K562 (cell line): Measurements from ENCODE around the gene TUBGCP6. TPM values are rescaled to one million over a fixed set of nuclear protein-coding genes. Genes with fewer than 3 reads are reported as not detected.

ENCODE experiments used
- ATF1 ChIP-seq, 2 experiments: fragments of 450-650 bp in 1 of 2; IDR thresholded peaks; 2 replicates each; pipeline ENCODE4 v1.6.1; 2016; ENCODE audit warnings: missing compliant biosample characterization in 1 of 2, missing genetic modification characterization in 1 of 2
- CTCF ChIP-seq, 3 experiments: IDR thresholded peaks in 2 of 3; conservative IDR thresholded peaks in 1 of 3; 2 replicates each; pipeline ENCODE4 v1.5.1; 2011 to 2012; ENCODE audit warnings: low read length in 3 of 3, mild to moderate bottlenecking in 3 of 3, control low read depth in 2 of 3, improper control_type of control experiment in 1 of 3, inconsistent platforms in 1 of 3, low read depth in 1 of 3, mixed read lengths in 1 of 3, moderate library complexity in 1 of 3; ENCODE audit not compliant: insufficient read depth in 2 of 3
- CXXC5 ChIP-seq: fragments of 250-450 bp; sonication (Bioruptor Pico); IDR thresholded peaks from 2 replicates; pipeline ENCODE4 v1.8.0; 2022; ENCODE audit warnings: inconsistent platforms, mild to moderate bottlenecking, moderate library complexity
- FIP1L1 ChIP-seq: fragments of 200-400 bp; formaldehyde crosslinking; IDR thresholded peaks from 2 replicates; pipeline ENCODE4 v1.6.1; 2018; ENCODE audit warnings: mild to moderate bottlenecking, low read depth, low read length; ENCODE audit not compliant: poor library complexity, severe bottlenecking
- GTF2A2 ChIP-seq: IDR thresholded peaks from 2 replicates; pipeline ENCODE4 v1.6.1; 2016; ENCODE audit warnings: mild to moderate bottlenecking, missing genetic modification characterization, missing compliant biosample characterization
- JUND ChIP-seq, 2 experiments: IDR thresholded peaks; 2 replicates in 1 of 2; 3 replicates in 1 of 2; pipeline ENCODE4 v1.6.1; 2011; ENCODE audit warnings: borderline replicate concordance in 2 of 2, low read depth in 2 of 2, low read length in 2 of 2, improper control_type of control experiment in 1 of 2, missing biosample characterization in 1 of 2, missing genetic modification characterization in 1 of 2, missing genetic modification reagents in 1 of 2
- KDM2B ChIP-seq: fragments of 250-450 bp; sonication (Bioruptor Pico); IDR thresholded peaks from 2 replicates; pipeline ENCODE4 v1.8.0; 2021; ENCODE audit warnings: mild to moderate bottlenecking, moderate library complexity
- MAX ChIP-seq: sonication (generic); formaldehyde crosslinking; IDR thresholded peaks from 2 replicates; pipeline ENCODE4 v1.9.0; 2022; ENCODE audit warnings: mild to moderate bottlenecking, missing genetic modification reagents
- MTA3 ChIP-seq: fragments of 450-650 bp; formaldehyde crosslinking; IDR thresholded peaks from 2 replicates; pipeline ENCODE4 v1.6.1; 2017; ENCODE audit warnings: mild to moderate bottlenecking, borderline replicate concordance
- NFIC ChIP-seq: fragments of 450-650 bp; IDR thresholded peaks from 2 replicates; pipeline ENCODE4 v1.6.1; 2017; ENCODE audit warnings: mild to moderate bottlenecking, inconsistent platforms
- POLR2AphosphoS5 ChIP-seq: IDR thresholded peaks from 2 replicates; pipeline ENCODE4 v1.6.1; 2011; ENCODE audit warnings: mild to moderate bottlenecking, low read depth, low read length, moderate library complexity; ENCODE audit not compliant: control insufficient read depth, insufficient read depth
- POU5F1 ChIP-seq: fragments of 150-350 bp; IDR thresholded peaks from 2 replicates; pipeline ENCODE4 v1.6.1; 2014; ENCODE audit warnings: borderline replicate concordance, low read length, low read depth, mild to moderate bottlenecking; ENCODE audit not compliant: partially characterized antibody
- PRDM10 ChIP-seq: fragments of 450-650 bp; IDR thresholded peaks from 2 replicates; pipeline ENCODE4 v1.6.1; 2018; ENCODE audit not compliant: partially characterized antibody
- TEAD4 ChIP-seq, 2 experiments: sonication (generic) in 1 of 2; formaldehyde crosslinking in 1 of 2; IDR thresholded peaks; 2 replicates each; pipeline versions ENCODE4 v1.6.1 to v1.8.0; 2012 to 2022; ENCODE audit warnings: borderline replicate concordance in 1 of 2, inconsistent platforms in 1 of 2, low read length in 1 of 2, mild to moderate bottlenecking in 1 of 2, missing genetic modification reagents in 1 of 2
- VEZF1 ChIP-seq: fragments of 200-800 bp; sonication (Bioruptor generic); IDR thresholded peaks from 2 replicates; pipeline ENCODE4 v1.6.1; 2017; ENCODE audit warnings: missing genetic modification characterization, missing compliant biosample characterization
- ZBTB9 ChIP-seq: fragments of 450-650 bp; formaldehyde crosslinking; IDR thresholded peaks from 2 replicates; pipeline ENCODE4 v1.4.0; 2020; ENCODE audit warnings: mild to moderate bottlenecking, moderate library complexity
- polyA plus RNA-seq, 8 experiments: library from polyadenylated mRNA; depleted of rRNA in 4 of 8; stranded (reverse) in 5 of 8; unstranded in 3 of 8; fragments of >200 nt; fragmentation: Nextera tagmentation in 2 of 8; fragmentation: Illumina TruSeq in 1 of 8; extraction: Ambion mirVana in 2 of 8; extraction: Trizol in 1 of 8; gene quantifications; 2 replicates each; pipeline versions ENCODE4 v1.2.1 to v1.2.3, GENCODE V29; 2011 to 2014; ENCODE audit warnings: inconsistent platforms in 1 of 8, missing spikeins in 1 of 8
- total RNA-seq, 7 experiments: library from RNA; depleted of rRNA in 6 of 7; stranded (reverse); fragments of >200 nt in 6 of 7; fragmentation: Illumina TruSeq in 2 of 7; extraction: Trizol in 2 of 7; gene quantifications; 2 replicates each; pipeline versions ENCODE4 v1.2.1 to v1.2.3, GENCODE V29; 2011 to 2021; ENCODE audit warnings: low replicate concordance in 1 of 7

The TUBGCP6 gene
- total and polyA plus RNA-seq, 9 of the 15 experiments (the other 6 are each of a cell fraction or from before 2014, with no cell fraction given) = 0.76 to 33.0 (median 10.1) TPM

- no peak for TF ChIP-seq KDM2B
- TF ChIP-seq POU5F1 = no peak
- peak; percentile 42; the same call in 1 of the 2 replicates for TF ChIP-seq MAX
- TF ChIP-seq GTF2A2 (tag) = no peak
- peak; percentile 79 for TF ChIP-seq NFIC
- no peak for TF ChIP-seq POLR2AphosphoS5
- no peak for TF ChIP-seq ZBTB9 (CRISPR knock-in tag)
- peak; percentile 64 for TF ChIP-seq CXXC5 (CRISPR knock-in tag)
- TF ChIP-seq VEZF1 = peak; percentile 92
- TF ChIP-seq MTA3 = peak; percentile 28; the same call in 1 of the 2 replicates
- TF ChIP-seq PRDM10 = peak; percentile 10
- TF ChIP-seq JUND (IDR thresholded peaks at IDR 0.05; ENCODE audit: borderline replicate concordance, low read depth, low read length) = peak; percentile 21; the same call in 1 of the 2 replicates
- no peak for TF ChIP-seq JUND (tag; IDR thresholded peaks at IDR 0.05; ENCODE audit: borderline replicate concordance, low read depth, low read length)
- no peak for TF ChIP-seq ATF1 (CRISPR knock-in tag; IDR thresholded peaks at IDR 0.05)
- peak; percentile 81 for TF ChIP-seq ATF1 (tag; IDR thresholded peaks at IDR 0.05)
- no peak for TF ChIP-seq TEAD4 (IDR thresholded peaks at IDR 0.05; ENCODE audit: low read length)
- TF ChIP-seq TEAD4 (CRISPR knock-in tag; IDR thresholded peaks at IDR 0.05; ENCODE audit: borderline replicate concordance) = no peak
- TF ChIP-seq FIP1L1 = peak; percentile 17
- peak; percentile 52 to 63 (median 55) for TF ChIP-seq CTCF (IDR thresholded peaks at IDR 0.05 in 2 of 3, conservative IDR thresholded peaks at IDR 0.05 in 1 of 3; ENCODE audit: insufficient read depth in 2 of 3, low read depth in 1 of 3, low read length in 3 of 3)
These were observed 54.5 kb downstream of the TUBGCP6 start (continued) for GRCh38 chr22:50190182-50190940.
